Tibial nerve (tissue), 4 donors: ENCODE data around the gene ZNRF3.

Source experiments
- EP300 ChIP-seq, 2 donors: sonication (generic); formaldehyde crosslinking; IDR thresholded peaks; one replicate each; pipeline ENCODE4 v1.6.1; 2017; ENCODE audit warnings: antibody characterized with exemption in 2 of 2, mild to moderate bottlenecking in 1 of 2
- TF ChIP-seq, protein P1 (sequence below), 5 experiments: fragments of 200-600 bp in 3 of 5; fragments of 450-650 bp in 2 of 5; sonication (generic) in 3 of 5; IDR thresholded peaks; one replicate each; pipeline ENCODE4 v1.5.1; 2016 to 2019; ENCODE audit warnings: antibody characterized with exemption in 5 of 5, mild to moderate bottlenecking in 3 of 5, moderate library complexity in 2 of 5

DNA sequence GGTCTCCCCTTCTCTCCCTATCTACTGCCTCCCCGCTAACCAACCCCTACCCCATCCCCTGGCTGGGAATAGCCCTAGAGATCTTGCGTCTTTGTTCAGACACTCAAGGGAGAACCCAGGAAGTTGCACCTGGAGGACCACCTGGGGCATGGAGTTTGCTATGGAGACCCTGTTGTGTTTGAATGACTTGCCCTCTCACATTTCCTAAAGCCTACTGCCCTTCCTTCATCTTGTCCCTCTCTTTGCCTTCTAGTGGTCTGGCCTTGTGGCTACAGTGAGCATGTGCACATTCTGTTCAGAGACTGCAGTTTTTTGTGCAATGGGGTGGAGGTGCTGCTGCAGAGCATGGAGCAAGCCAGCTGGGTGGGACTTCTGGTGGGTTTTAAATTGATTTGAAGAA is 42.5 kb downstream of the ZNRF3 start:
- no peak for TF ChIP-seq EP300 (IDR thresholded peaks at IDR 0.05)
- TF ChIP-seq, protein P1, sequence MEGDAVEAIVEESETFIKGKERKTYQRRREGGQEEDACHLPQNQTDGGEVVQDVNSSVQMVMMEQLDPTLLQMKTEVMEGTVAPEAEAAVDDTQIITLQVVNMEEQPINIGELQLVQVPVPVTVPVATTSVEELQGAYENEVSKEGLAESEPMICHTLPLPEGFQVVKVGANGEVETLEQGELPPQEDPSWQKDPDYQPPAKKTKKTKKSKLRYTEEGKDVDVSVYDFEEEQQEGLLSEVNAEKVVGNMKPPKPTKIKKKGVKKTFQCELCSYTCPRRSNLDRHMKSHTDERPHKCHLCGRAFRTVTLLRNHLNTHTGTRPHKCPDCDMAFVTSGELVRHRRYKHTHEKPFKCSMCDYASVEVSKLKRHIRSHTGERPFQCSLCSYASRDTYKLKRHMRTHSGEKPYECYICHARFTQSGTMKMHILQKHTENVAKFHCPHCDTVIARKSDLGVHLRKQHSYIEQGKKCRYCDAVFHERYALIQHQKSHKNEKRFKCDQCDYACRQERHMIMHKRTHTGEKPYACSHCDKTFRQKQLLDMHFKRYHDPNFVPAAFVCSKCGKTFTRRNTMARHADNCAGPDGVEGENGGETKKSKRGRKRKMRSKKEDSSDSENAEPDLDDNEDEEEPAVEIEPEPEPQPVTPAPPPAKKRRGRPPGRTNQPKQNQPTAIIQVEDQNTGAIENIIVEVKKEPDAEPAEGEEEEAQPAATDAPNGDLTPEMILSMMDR (IDR thresholded peaks at IDR 0.05) = no peak
